GM23338 (cell line): ENCODE measurements around the gene CEP44. TPM values are rescaled to one million over a fixed set of nuclear protein-coding genes. Genes with fewer than 3 reads are reported as not detected.
A peak's percentile ranks its signal among the peaks of the same experiment; 100 is the strongest.

Experiments used
- ATAC-seq: fragments of 200-7000 bp; cut with Tn5 transposase; 3 replicates; pipeline ENCODE4 v1.9.1; 2020
- DNase-seq: peaks from one replicate; pipeline ENCODE4 v3.0.0-alpha.2; 2015; ENCODE audit warnings: low spot score
- H2AFZ ChIP-seq: fragments of 200-600 bp; sonication (generic); 2 replicates; pipeline ENCODE4 v1.8.0; 2016; ENCODE audit warnings: antibody characterized with exemption, mild to moderate bottlenecking, moderate library complexity
- H3F3A ChIP-seq: fragments of 200-600 bp; sonication (generic); replicated peaks from 2 replicates; pipeline ENCODE4 v1.8.0; 2017; ENCODE audit warnings: antibody characterized with exemption, mixed run types, low read depth
- H3K27ac ChIP-seq: fragments of 200-600 bp; sonication (generic); 2 replicates; pipeline ENCODE4 v1.6.1; 2016; ENCODE audit warnings: low read depth
- H3K27me3 ChIP-seq: fragments of 200-600 bp; sonication (generic); 2 replicates; pipeline ENCODE4 v1.8.0; 2016; ENCODE audit warnings: mild to moderate bottlenecking, mixed run types, moderate library complexity; ENCODE audit not compliant: insufficient read depth
- H3K36me3 ChIP-seq: fragments of 200-600 bp; sonication (generic); 2 replicates; pipeline ENCODE4 v1.8.0; 2016; ENCODE audit warnings: mild to moderate bottlenecking; ENCODE audit not compliant: insufficient read depth
- H3K4me1 ChIP-seq: fragments of 200-600 bp; sonication (generic); 2 replicates; pipeline ENCODE4 v1.8.0; 2016; ENCODE audit warnings: mild to moderate bottlenecking, moderate library complexity; ENCODE audit not compliant: insufficient read depth
- H3K4me2 ChIP-seq: fragments of 200-600 bp; sonication (generic); 2 replicates; pipeline ENCODE4 v1.7.1; 2017; ENCODE audit warnings: mixed run types
- H3K4me3 ChIP-seq: fragments of 200-600 bp; sonication (generic); 2 replicates; pipeline ENCODE4 v1.6.1; 2016; ENCODE audit warnings: mixed run types
- H3K79me2 ChIP-seq: fragments of 200-600 bp; sonication (generic); replicated peaks from 2 replicates; pipeline ENCODE4 v1.8.0; 2017; ENCODE audit warnings: mild to moderate bottlenecking; ENCODE audit not compliant: insufficient read depth
- H3K9me2 ChIP-seq: fragments of 200-600 bp; sonication (generic); 2 replicates; pipeline ENCODE4 v1.8.0; 2017; ENCODE audit not compliant: insufficient read depth
- H4K20me1 ChIP-seq: fragments of 200-600 bp; sonication (generic); replicated peaks from 2 replicates; pipeline ENCODE4 v1.8.0; 2017; ENCODE audit warnings: mild to moderate bottlenecking; ENCODE audit not compliant: insufficient read depth
- H3K27ac Mint-ChIP-seq: 2 replicates; pipeline ENCODE4 v1.8.0; 2020; ENCODE audit warnings: inconsistent platforms, mild to moderate bottlenecking, moderate library complexity, mixed read lengths
- H3K27me3 Mint-ChIP-seq: 3 replicates; pipeline ENCODE4 v1.8.0; 2022; ENCODE audit warnings: low read depth, mild to moderate bottlenecking, moderate library complexity, mixed read lengths, inconsistent platforms; ENCODE audit not compliant: insufficient read depth, poor library complexity
- H3K36me3 Mint-ChIP-seq: 3 replicates; pipeline ENCODE4 v1.8.0; 2021; ENCODE audit warnings: low read depth, mild to moderate bottlenecking, inconsistent platforms, moderate library complexity, mixed read lengths
- H3K4me1 Mint-ChIP-seq: 3 replicates; pipeline ENCODE4 v1.8.0; 2020; ENCODE audit warnings: mild to moderate bottlenecking, inconsistent platforms, mixed read lengths
- H3K4me3 Mint-ChIP-seq: 3 replicates; pipeline ENCODE4 v1.8.0; 2021; ENCODE audit warnings: moderate library complexity, mild to moderate bottlenecking, inconsistent platforms, mixed read lengths
- H3K9me3 Mint-ChIP-seq: 3 replicates; pipeline ENCODE4 v1.8.0; 2020; ENCODE audit warnings: moderate library complexity, mild to moderate bottlenecking, inconsistent platforms, mixed read lengths
- EZH2 ChIP-seq: fragments of 200-600 bp; sonication (generic); IDR thresholded peaks from one replicate; pipeline ENCODE4 v1.8.0; 2017; ENCODE audit warnings: antibody characterized with exemption, mild to moderate bottlenecking, low read depth; ENCODE audit not compliant: unreplicated experiment
- EZH2phosphoT487 ChIP-seq: fragments of 200-600 bp; sonication (generic); IDR thresholded peaks from one replicate; pipeline ENCODE4 v1.8.1; 2018; ENCODE audit warnings: antibody characterized with exemption; ENCODE audit not compliant: unreplicated experiment
- POLR2AphosphoS5 ChIP-seq: IDR thresholded peaks from 2 replicates; pipeline ENCODE4 v1.6.1; 2016; ENCODE audit warnings: antibody characterized with exemption, low read depth
- REST ChIP-seq: IDR thresholded peaks from one replicate; pipeline ENCODE4 v1.6.1; 2018; ENCODE audit warnings: antibody characterized with exemption; ENCODE audit not compliant: unreplicated experiment
- STAT1 ChIP-seq: IDR thresholded peaks from one replicate; pipeline ENCODE4 v1.6.1; 2016; ENCODE audit warnings: antibody characterized with exemption; ENCODE audit not compliant: unreplicated experiment
- ZNF114 ChIP-seq: fragments of 250-450 bp; sonication (Bioruptor Pico); IDR thresholded peaks from 2 replicates; pipeline ENCODE4 v1.5.0; 2020; ENCODE audit warnings: mild to moderate bottlenecking, moderate library complexity
- ZNF462 ChIP-seq: fragments of 250-450 bp; sonication (Bioruptor Pico); IDR thresholded peaks from 2 replicates; pipeline ENCODE4 v1.5.0; 2020; ENCODE audit warnings: mild to moderate bottlenecking, moderate library complexity
- polyA plus RNA-seq: library from polyadenylated mRNA; unstranded; fragments of >200 nt; fragmentation: Nextera tagmentation; extraction: Ambion mirVana; gene quantifications from 2 replicates; pipeline ENCODE4 v1.2.1, GENCODE V29; 2016
- total RNA-seq: library from RNA; depleted of rRNA; stranded (reverse); fragments of >200 nt; shearing (Covaris generic); gene quantifications from 2 replicates; pipeline ENCODE4 v1.2.3, GENCODE V29; 2014
- TF ChIP-seq, protein P1 (sequence below), 2 experiments: fragments of 200-600 bp in 1 of 2; sonication (generic) in 1 of 2; conservative IDR thresholded peaks; 2 replicates each; pipeline versions ENCODE4 v1.5.1 to v1.6.1; 2016 to 2017; ENCODE audit warnings: antibody characterized with exemption in 2 of 2, low read depth in 2 of 2, mild to moderate bottlenecking in 2 of 2, moderate library complexity in 1 of 2

Gene CEP44
- total and polyA plus RNA-seq, 2 experiments from 2014 or later: 12.1 to 17.4 TPM

GRCh38 chr4:174317531-174317930 is 33.8 kb downstream of the CEP44 start:
- H2AFZ ChIP-seq: no peak overlapping the region
- no peaks in the 10 kb centered on the region for H3K4me1 ChIP-seq
- no peak for DNase-seq
- no peaks in the 10 kb centered on the region for H4K20me1 ChIP-seq
- H3F3A ChIP-seq: no peaks in the 10 kb centered on the region
- TF ChIP-seq POLR2AphosphoS5 (no peak), EZH2phosphoT487 (no peak), ZNF462 (no peak)
- Mint-ChIP-seq H3K4me1 (peaks cover 5% of the 10 kb centered on the region; the same call in 2 of the 3 replicates), H3K9me3 (no peaks in the 10 kb centered on the region; the same call in 2 of the 3 replicates), H3K27me3 (no peaks in the 10 kb centered on the region), H3K36me3 (no peaks in the 10 kb centered on the region; the same call in 1 of the 3 replicates), H3K4me3 (no peak overlapping the region), H3K27ac (no peak overlapping the region)
- H3K79me2 ChIP-seq: no peaks in the 10 kb centered on the region
- H3K27ac ChIP-seq: no peak overlapping the region
- H3K4me2 ChIP-seq: no peak overlapping the region
- no peaks in the 10 kb centered on the region for H3K36me3 ChIP-seq
- no peak overlapping the region for H3K4me3 ChIP-seq
- ATAC-seq: no peak
- no peaks in the 10 kb centered on the region for H3K9me2 ChIP-seq
- H3K27me3 ChIP-seq: no peaks in the 10 kb centered on the region

- Histone ChIP-seq H3K4me3 (no peak overlapping the region), H3K79me2 (no peaks in the 10 kb centered on the region), H3K27ac (no peak overlapping the region), H2AFZ (no peak overlapping the region), H3K4me2 (no peak overlapping the region), H4K20me1 (no peaks in the 10 kb centered on the region), H3K36me3 (no peaks in the 10 kb centered on the region), H3K27me3 (no peaks in the 10 kb centered on the region), H3K4me1 (no peaks in the 10 kb centered on the region), H3K9me2 (no peaks in the 10 kb centered on the region), H3F3A (no peaks in the 10 kb centered on the region)
- no peaks in the 10 kb centered on the region for H3K27me3 Mint-ChIP-seq
- H3K36me3 Mint-ChIP-seq: no peaks in the 10 kb centered on the region; the same call in 1 of the 3 replicates
- ATAC-seq: no peak
- TF ChIP-seq ZNF114 (CRISPR knock-in tag) (no peak), STAT1 (no peak), REST (no peak), EZH2 (no peak), EZH2phosphoT487 (no peak)
- TF ChIP-seq, protein P1, sequence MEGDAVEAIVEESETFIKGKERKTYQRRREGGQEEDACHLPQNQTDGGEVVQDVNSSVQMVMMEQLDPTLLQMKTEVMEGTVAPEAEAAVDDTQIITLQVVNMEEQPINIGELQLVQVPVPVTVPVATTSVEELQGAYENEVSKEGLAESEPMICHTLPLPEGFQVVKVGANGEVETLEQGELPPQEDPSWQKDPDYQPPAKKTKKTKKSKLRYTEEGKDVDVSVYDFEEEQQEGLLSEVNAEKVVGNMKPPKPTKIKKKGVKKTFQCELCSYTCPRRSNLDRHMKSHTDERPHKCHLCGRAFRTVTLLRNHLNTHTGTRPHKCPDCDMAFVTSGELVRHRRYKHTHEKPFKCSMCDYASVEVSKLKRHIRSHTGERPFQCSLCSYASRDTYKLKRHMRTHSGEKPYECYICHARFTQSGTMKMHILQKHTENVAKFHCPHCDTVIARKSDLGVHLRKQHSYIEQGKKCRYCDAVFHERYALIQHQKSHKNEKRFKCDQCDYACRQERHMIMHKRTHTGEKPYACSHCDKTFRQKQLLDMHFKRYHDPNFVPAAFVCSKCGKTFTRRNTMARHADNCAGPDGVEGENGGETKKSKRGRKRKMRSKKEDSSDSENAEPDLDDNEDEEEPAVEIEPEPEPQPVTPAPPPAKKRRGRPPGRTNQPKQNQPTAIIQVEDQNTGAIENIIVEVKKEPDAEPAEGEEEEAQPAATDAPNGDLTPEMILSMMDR (conservative IDR thresholded peaks at IDR 0.05; ENCODE audit: low read depth in 2 of 2): peak in 1 of 2 experiments; percentile 94
- H3K4me3 Mint-ChIP-seq: no peak overlapping the region
- peaks cover 5% of the 10 kb centered on the region; the same call in 2 of the 3 replicates for H3K4me1 Mint-ChIP-seq
- peak; percentile 69 for DNase-seq
- H3K27ac Mint-ChIP-seq: no peak overlapping the region
- no peaks in the 10 kb centered on the region for H3K9me3 Mint-ChIP-seq
Observed at GRCh38 chr4:174318829-174319764, 35.4 kb downstream of the CEP44 start.
